Lower leg skin (tissue), 3 donors: ENCODE results near the gene TCAF2.
"Not testable (repeated sequence)": the region's sequence is repeated elsewhere in the genome, so short reads cannot be mapped to it uniquely, and the experiment has no call there.

ENCODE experiments used
- POLR2A ChIP-seq, 2 donors: fragments of 450-650 bp; IDR thresholded peaks; one replicate each; pipeline ENCODE4 v1.6.1; 2016 to 2017; ENCODE audit warnings: antibody characterized with exemption in 2 of 2, mild to moderate bottlenecking in 1 of 2, moderate library complexity in 1 of 2
- TF ChIP-seq, protein P1 (sequence below), 3 donors: fragments of 450-650 bp; IDR thresholded peaks; one replicate each; pipeline ENCODE4 v1.5.1; 2016; ENCODE audit warnings: antibody characterized with exemption in 3 of 3, mild to moderate bottlenecking in 3 of 3, moderate library complexity in 2 of 3

DNA sequence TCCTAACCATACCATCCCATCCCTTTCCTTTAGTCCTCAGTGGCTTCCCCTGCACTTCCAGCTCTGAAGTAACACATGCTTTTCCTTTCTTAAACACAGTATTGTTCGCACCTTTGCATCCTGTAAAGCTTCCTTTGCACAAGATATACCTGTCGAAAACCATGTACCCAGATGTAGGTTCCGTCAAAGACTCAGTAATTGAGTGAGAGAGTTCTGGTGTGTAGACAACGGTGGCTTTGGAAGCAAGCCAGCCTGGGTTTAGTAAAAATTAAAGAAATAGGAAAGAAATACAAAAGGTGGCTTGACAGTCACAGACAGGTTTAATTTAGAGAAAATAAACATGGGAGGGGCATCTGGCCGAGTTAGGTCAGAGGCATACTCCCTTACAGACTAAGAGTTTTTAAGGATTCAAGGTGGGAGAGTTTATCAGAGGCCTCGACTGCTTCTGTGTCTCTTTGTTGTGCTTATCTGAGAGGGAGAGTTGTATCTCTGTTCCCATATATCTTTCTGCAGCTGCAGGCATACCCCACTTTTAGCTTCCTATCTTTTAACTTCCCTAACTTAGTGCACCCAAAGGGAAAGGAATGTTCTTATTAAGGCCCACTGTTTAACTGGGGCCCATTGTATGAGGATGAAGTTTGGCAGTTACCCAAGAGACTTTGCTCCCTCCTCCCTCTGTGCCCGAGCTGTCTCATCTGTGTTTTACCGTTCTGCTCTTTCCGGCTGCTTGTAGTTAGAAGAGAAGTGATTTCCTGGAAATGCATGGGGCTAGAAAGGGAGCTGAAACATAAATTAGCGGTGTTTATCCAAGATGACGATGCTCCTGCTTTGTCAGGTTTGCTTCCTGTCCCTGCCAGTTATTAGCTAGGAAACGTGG is 14.8 kb downstream of the TCAF2 start:
- TF ChIP-seq, protein P1, sequence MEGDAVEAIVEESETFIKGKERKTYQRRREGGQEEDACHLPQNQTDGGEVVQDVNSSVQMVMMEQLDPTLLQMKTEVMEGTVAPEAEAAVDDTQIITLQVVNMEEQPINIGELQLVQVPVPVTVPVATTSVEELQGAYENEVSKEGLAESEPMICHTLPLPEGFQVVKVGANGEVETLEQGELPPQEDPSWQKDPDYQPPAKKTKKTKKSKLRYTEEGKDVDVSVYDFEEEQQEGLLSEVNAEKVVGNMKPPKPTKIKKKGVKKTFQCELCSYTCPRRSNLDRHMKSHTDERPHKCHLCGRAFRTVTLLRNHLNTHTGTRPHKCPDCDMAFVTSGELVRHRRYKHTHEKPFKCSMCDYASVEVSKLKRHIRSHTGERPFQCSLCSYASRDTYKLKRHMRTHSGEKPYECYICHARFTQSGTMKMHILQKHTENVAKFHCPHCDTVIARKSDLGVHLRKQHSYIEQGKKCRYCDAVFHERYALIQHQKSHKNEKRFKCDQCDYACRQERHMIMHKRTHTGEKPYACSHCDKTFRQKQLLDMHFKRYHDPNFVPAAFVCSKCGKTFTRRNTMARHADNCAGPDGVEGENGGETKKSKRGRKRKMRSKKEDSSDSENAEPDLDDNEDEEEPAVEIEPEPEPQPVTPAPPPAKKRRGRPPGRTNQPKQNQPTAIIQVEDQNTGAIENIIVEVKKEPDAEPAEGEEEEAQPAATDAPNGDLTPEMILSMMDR (IDR thresholded peaks at IDR 0.05): not testable (repeated sequence)
- TF ChIP-seq POLR2A (IDR thresholded peaks at IDR 0.05): not testable (repeated sequence)
